ENCODE data around the gene AK6. TPM values are rescaled to one million over a fixed set of nuclear protein-coding genes. Genes with fewer than 3 reads are reported as not detected.

AK6 gene
- total RNA-seq, 2 donors from 2014 or later: 40.5 to 41.4 TPM

DNA sequence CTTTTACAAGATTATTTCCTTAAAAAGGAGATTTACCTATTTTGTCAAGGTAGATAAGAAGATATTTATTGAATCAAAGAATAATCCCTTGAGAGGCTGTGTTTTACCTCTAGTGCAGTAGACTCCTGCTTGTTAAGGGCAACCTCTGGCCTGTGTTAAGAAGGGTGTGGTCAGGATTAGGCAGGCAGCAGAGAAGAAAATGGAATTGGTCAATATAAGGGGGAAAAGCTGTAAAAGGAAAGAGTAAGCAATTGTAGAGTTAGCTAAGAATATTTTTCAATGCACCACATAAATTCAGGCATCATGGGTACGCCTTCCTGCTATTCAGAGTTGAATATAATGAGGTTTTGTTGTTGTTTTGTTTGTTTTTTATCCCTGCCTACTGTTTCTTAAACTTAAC, 43.0 kb downstream of the AK6 start:
- no peaks in the 10 kb centered on the region for H3K4me1 Mint-ChIP-seq (ENCODE audit: low read depth in 2 of 2)
- H3K4me3 Mint-ChIP-seq: no peak overlapping the region
- no peaks in the 10 kb centered on the region for H3K36me3 Mint-ChIP-seq
- no peak for DNase-seq (ENCODE audit: low spot score)
- no peaks in the 10 kb centered on the region for H3K27me3 Mint-ChIP-seq
- H3K9me3 Mint-ChIP-seq: no peaks in the 10 kb centered on the region
- no peak for ATAC-seq
- no peak overlapping the region for H3K27ac Mint-ChIP-seq

- H3K9me3 Mint-ChIP-seq: no peaks in the 10 kb centered on the region
- H3K27ac Mint-ChIP-seq: peak overlapping the region in 1 of 2 donors; percentile 50
- ATAC-seq: no peak
- no peak overlapping the region for H3K4me3 Mint-ChIP-seq
- peaks cover 5% of the 10 kb centered on the region for H3K36me3 Mint-ChIP-seq
- DNase-seq (ENCODE audit: low spot score): no peak
- H3K27me3 Mint-ChIP-seq: no peaks in the 10 kb centered on the region
- peaks cover 0 to 4% of the 10 kb centered on the region in 2 donors for H3K4me1 Mint-ChIP-seq (ENCODE audit: low read depth in 2 of 2)
Measured at GRCh38 chr5:69317391-69317790, 51.9 kb downstream of the AK6 start.

- no peaks in the 10 kb centered on the region for H3K27me3 Mint-ChIP-seq
- peaks cover 7% of the 10 kb centered on the region for H3K36me3 Mint-ChIP-seq
- H3K9me3 Mint-ChIP-seq: no peaks in the 10 kb centered on the region
- H3K4me1 Mint-ChIP-seq (ENCODE audit: low read depth in 2 of 2): peaks cover 0 to 7% of the 10 kb centered on the region in 2 donors
- no peak overlapping the region for H3K4me3 Mint-ChIP-seq
- no peak overlapping the region for H3K27ac Mint-ChIP-seq
- ATAC-seq (no peak), DNase-seq (ENCODE audit: low spot score) (no peak)
Measured at GRCh38 chr5:69315972-69316371, 53.3 kb downstream of the AK6 start.

GRCh38 chr5:69313428-69313827, 55.9 kb downstream of the AK6 start:
- no peak overlapping the region for H3K4me3 Mint-ChIP-seq
- H3K36me3 Mint-ChIP-seq: peaks cover 18% of the 10 kb centered on the region
- no peaks in the 10 kb centered on the region for H3K27me3 Mint-ChIP-seq
- no peaks in the 10 kb centered on the region for H3K9me3 Mint-ChIP-seq
- DNase-seq (ENCODE audit: low spot score): no peak
- no peak overlapping the region for H3K27ac Mint-ChIP-seq
- peaks cover 0 to 8% of the 10 kb centered on the region in 2 donors for H3K4me1 Mint-ChIP-seq (ENCODE audit: low read depth in 2 of 2)
- ATAC-seq: no peak

DNA sequence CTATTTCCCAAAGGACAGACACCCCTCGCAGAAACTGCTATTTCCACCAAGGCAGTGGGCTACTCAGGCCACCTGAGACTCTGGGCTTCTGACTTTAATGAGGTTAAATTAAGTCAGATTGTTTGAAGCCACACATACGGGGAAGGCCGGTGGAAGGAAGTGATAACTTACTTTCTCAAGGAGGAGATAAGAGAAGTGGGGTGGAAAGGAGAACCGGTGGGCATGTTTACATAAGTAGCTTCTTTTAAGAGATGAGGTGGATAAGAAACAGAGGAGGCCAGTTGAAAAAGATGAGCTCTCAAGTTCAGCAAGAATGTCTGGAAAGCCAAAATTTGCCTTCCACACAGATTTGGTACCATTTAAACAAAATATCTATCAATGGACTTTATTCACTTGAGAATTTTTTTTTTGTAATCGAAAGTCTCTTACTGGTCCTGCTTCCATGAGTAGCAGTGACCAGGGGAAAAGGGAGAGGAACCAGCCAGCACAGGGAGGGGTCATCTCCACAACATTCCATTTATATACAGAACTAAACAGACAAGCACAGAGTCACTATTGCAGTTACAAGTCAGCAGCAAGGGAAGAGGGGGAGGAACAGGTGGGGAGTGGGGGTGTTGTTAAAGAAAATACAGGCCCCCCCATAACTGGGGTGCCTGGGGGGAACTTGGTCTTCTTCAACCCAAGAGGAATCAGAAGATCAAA, 56.7 kb downstream of the AK6 start:
- Mint-ChIP-seq H3K36me3 (peaks cover 24% of the 10 kb centered on the region), H3K27me3 (no peaks in the 10 kb centered on the region), H3K4me3 (no peak overlapping the region), H3K9me3 (no peaks in the 10 kb centered on the region), H3K27ac (no peak overlapping the region), H3K4me1 (ENCODE audit: low read depth in 2 of 2) (peaks cover 0 to 14% of the 10 kb centered on the region in 2 donors)
- ATAC-seq (no peak), DNase-seq (ENCODE audit: low spot score) (no peak)

DNA sequence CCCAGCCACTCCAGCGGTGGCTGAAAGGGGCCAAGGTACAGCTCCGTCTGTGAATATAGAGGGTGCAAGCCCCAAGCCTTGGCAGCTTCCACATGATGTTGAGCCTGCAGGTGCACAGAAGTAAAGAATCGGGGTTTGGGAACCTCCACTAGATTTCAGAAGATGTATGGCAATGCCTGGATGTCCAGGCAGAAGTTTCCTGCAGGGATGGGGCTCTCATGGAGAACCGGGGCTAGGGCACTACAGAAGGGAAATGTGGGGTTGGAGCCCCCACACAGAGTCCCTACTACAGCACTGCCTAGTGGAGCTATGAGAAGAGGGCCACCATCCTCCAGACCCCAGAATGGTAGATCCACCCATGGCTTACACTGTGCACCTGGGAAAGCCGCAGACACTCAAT, 59.9 kb downstream of the AK6 start:
- Mint-ChIP-seq H3K27me3 (no peaks in the 10 kb centered on the region), H3K4me3 (no peak overlapping the region), H3K27ac (no peak overlapping the region), H3K9me3 (no peaks in the 10 kb centered on the region), H3K36me3 (peaks cover 24% of the 10 kb centered on the region), H3K4me1 (ENCODE audit: low read depth in 2 of 2) (peaks cover 0 to 14% of the 10 kb centered on the region in 2 donors)
- ATAC-seq: no peak
- no peak for DNase-seq (ENCODE audit: low spot score)

DNA sequence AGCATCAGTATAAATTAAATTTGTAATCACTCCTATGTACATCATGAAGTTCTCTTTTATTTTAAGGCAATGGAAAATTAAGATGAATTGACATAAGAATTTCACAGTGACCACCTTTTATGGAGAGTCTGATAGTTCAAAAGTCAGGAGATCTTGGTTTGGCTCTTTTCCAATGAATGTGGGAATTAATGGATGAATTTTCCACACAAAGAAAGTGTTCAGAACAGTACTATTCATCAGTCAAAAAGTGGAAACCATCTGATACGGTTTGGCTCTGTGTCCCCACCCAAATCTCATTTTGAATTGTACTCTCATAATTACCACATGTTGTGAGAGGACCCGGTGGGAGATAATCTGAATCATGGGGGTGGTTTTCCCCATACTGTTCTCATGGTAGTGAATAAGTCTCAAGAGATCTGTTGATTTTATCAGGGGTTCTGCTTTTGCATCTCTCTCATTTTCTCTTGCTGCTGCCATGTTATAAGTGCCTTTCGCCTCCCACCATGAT, 61.2 kb downstream of the AK6 start:
- Mint-ChIP-seq H3K27me3 (no peaks in the 10 kb centered on the region), H3K4me3 (no peak overlapping the region), H3K4me1 (ENCODE audit: low read depth in 2 of 2) (peaks cover 0 to 14% of the 10 kb centered on the region in 2 donors), H3K36me3 (peaks cover 24% of the 10 kb centered on the region), H3K9me3 (no peaks in the 10 kb centered on the region), H3K27ac (no peak overlapping the region)
- DNase-seq (ENCODE audit: low spot score): no peak
- ATAC-seq: no peak

DNA sequence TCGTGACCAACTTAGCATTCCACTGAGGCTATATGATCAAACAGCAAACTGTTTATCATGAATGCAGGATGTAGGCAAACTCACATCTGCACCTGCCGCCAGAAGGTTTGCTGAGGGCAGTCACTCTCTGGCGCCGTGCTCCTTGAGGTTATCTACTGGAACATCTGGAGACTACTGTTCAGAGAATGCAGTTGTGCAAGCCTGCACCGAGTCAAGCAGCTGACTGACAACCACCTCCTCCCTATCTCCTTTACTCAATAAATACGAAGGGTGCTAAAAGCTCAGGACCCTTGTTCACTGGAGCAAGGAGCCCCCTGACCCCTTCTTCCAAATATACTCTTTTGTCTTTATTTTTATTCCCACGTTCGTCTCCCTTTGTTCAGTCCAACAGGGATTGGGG, 63.8 kb downstream of the AK6 start:
- Mint-ChIP-seq H3K36me3 (peaks cover 17% of the 10 kb centered on the region), H3K9me3 (no peaks in the 10 kb centered on the region)

More for the DNA sequence above, 63.8 kb downstream of the AK6 start:
- Mint-ChIP-seq H3K27ac (no peak overlapping the region), H3K4me1 (ENCODE audit: low read depth in 2 of 2) (peaks cover 0 to 12% of the 10 kb centered on the region in 2 donors), H3K4me3 (no peak overlapping the region), H3K27me3 (no peaks in the 10 kb centered on the region)
- no peak for DNase-seq (ENCODE audit: low spot score)
- ATAC-seq: no peak

Other genes with a start within 250 kb of the AK6 start
- gene CCNB1, start 202.4 kb downstream of the AK6 start, total RNA-seq: 100 to 1,000 TPM; 114 to 163 TPM
- gene CENPH, start 179.9 kb downstream of the AK6 start, total RNA-seq: 10 to 100 TPM; 17.1 to 34.9 TPM
- 10 to 100 TPM; 37.9 to 57.5 TPM for gene CDK7, start 134.6 kb downstream of the AK6 start, total RNA-seq
- gene CCDC125, start 36.7 kb downstream of the AK6 start, total RNA-seq: 10 to 100 TPM; 10.4 to 14.3 TPM
- 10 to 100 TPM; 38.9 to 51.0 TPM for gene TAF9, start within 50 bp of the AK6 start, total RNA-seq
- 10 to 100 TPM; 22.1 to 24.1 TPM for gene RAD17, start 298 bp upstream of the AK6 start, total RNA-seq
- under 1 TPM; 0.14 to 0.56 TPM for gene MARVELD2, start 45.6 kb upstream of the AK6 start, total RNA-seq
- under 1 TPM; 0.48 to 0.67 TPM for gene OCLN, start 123.3 kb upstream of the AK6 start, total RNA-seq
- 10 to 100 TPM; 37.2 to 54.2 TPM for gene GTF2H2C, start 190.7 kb upstream of the AK6 start, total RNA-seq

Measured in natural killer cell treated with Interleukin-12 subunit alpha and Interleukin-12 subunit beta and Interleukin-15 and Interleukin-18, amount 100 ng/mL, for 72 hours (primary cell).